Lower leg skin (tissue), 3 donors: ENCODE data around the gene TLR3.

ENCODE experiments used
- CTCF ChIP-seq, 3 donors: fragments of 450-650 bp; IDR thresholded peaks; one replicate each; pipeline ENCODE4 v1.5.1; 2016; ENCODE audit warnings: antibody characterized with exemption in 3 of 3, mild to moderate bottlenecking in 3 of 3, moderate library complexity in 2 of 3
- POLR2A ChIP-seq, 2 donors: fragments of 450-650 bp; IDR thresholded peaks; one replicate each; pipeline ENCODE4 v1.6.1; 2016 to 2017; ENCODE audit warnings: antibody characterized with exemption in 2 of 2, mild to moderate bottlenecking in 1 of 2, moderate library complexity in 1 of 2

GRCh38 chr4:186023975-186024374 lies 45.0 kb upstream of the TLR3 start:
- TF ChIP-seq POLR2A (IDR thresholded peaks at IDR 0.05) (no peak), CTCF (IDR thresholded peaks at IDR 0.05) (no peak)
